ENCODE measurements around the gene PPP1R1B.

Gene PPP1R1B

GRCh38 chr17:39678340-39679116 is 51.8 kb downstream of the PPP1R1B start:
- no peaks in the 10 kb centered on the region for H3K9me3 ChIP-seq (ENCODE audit: insufficient read depth, low read depth, low read length)
- H3K36me3 ChIP-seq (ENCODE audit: insufficient read depth, low read length): no peaks in the 10 kb centered on the region
- peak overlapping the region; percentile 72 for H3K9ac ChIP-seq (ENCODE audit: low read depth, low read length, poor library complexity, severe bottlenecking)
- no peak overlapping the region for H3K4me3 ChIP-seq (ENCODE audit: low read length, poor library complexity, severe bottlenecking)
- H3K4me2 ChIP-seq (ENCODE audit: low read depth, low read length, poor library complexity, severe bottlenecking): peak overlapping the region; percentile 64
- no peaks in the 10 kb centered on the region for H3F3A ChIP-seq (ENCODE audit: low read depth)
- TF ChIP-seq CTCF (conservative IDR thresholded peaks at IDR 0.05; ENCODE audit: low read length) (no peak; the same call in none of the 2 replicates), EZH2phosphoT487 (IDR thresholded peaks at IDR 0.05; ENCODE audit: borderline replicate concordance) (no peak)
- peaks cover 22% of the 10 kb centered on the region for H3K4me1 ChIP-seq (ENCODE audit: insufficient read depth, low read length, poor library complexity, severe bottlenecking)
- H3K9me2 ChIP-seq (replicated peaks; ENCODE audit: low read depth, low read length): no peaks in the 10 kb centered on the region
- H3K79me2 ChIP-seq (ENCODE audit: insufficient read depth, low read length): no peaks in the 10 kb centered on the region
- no peaks in the 10 kb centered on the region for H4K20me1 ChIP-seq (ENCODE audit: insufficient read depth, low read length, poor library complexity, severe bottlenecking)
- H3K27me3 ChIP-seq (ENCODE audit: insufficient read depth, low read length, poor library complexity, severe bottlenecking): no peaks in the 10 kb centered on the region
- no peak overlapping the region for H2AFZ ChIP-seq (ENCODE audit: low read length)

GRCh38 chr17:39679521-39680192 is 52.9 kb downstream of the PPP1R1B start:
- Histone ChIP-seq H3F3A (ENCODE audit: low read depth) (no peaks in the 10 kb centered on the region), H3K36me3 (ENCODE audit: insufficient read depth, low read length) (no peaks in the 10 kb centered on the region), H3K4me3 (ENCODE audit: low read length, poor library complexity, severe bottlenecking) (peak overlapping the region; percentile 48), H2AFZ (ENCODE audit: low read length) (peak overlapping the region; percentile 73), H3K4me1 (ENCODE audit: insufficient read depth, low read length, poor library complexity, severe bottlenecking) (peaks cover 22% of the 10 kb centered on the region), H3K27me3 (ENCODE audit: insufficient read depth, low read length, poor library complexity, severe bottlenecking) (no peaks in the 10 kb centered on the region), H3K9me3 (ENCODE audit: insufficient read depth, low read depth, low read length) (no peaks in the 10 kb centered on the region), H3K9me2 (replicated peaks; ENCODE audit: low read depth, low read length) (no peaks in the 10 kb centered on the region), H4K20me1 (ENCODE audit: insufficient read depth, low read length, poor library complexity, severe bottlenecking) (no peaks in the 10 kb centered on the region), H3K9ac (ENCODE audit: low read depth, low read length, poor library complexity, severe bottlenecking) (peak overlapping the region; percentile 72), H3K79me2 (ENCODE audit: insufficient read depth, low read length) (no peaks in the 10 kb centered on the region), H3K4me2 (ENCODE audit: low read depth, low read length, poor library complexity, severe bottlenecking) (peak overlapping the region; percentile 64)
- TF ChIP-seq EZH2phosphoT487 (IDR thresholded peaks at IDR 0.05; ENCODE audit: borderline replicate concordance): no peak
- TF ChIP-seq CTCF (conservative IDR thresholded peaks at IDR 0.05; ENCODE audit: low read length): no peak

- TF ChIP-seq EZH2phosphoT487 (IDR thresholded peaks at IDR 0.05; ENCODE audit: borderline replicate concordance): no peak
- no peak for TF ChIP-seq CTCF (conservative IDR thresholded peaks at IDR 0.05; ENCODE audit: low read length)
- Histone ChIP-seq H3K27me3 (ENCODE audit: insufficient read depth, low read length, poor library complexity, severe bottlenecking) (no peaks in the 10 kb centered on the region), H3K4me1 (ENCODE audit: insufficient read depth, low read length, poor library complexity, severe bottlenecking) (peaks cover 35% of the 10 kb centered on the region), H3K4me2 (ENCODE audit: low read depth, low read length, poor library complexity, severe bottlenecking) (no peak overlapping the region), H4K20me1 (ENCODE audit: insufficient read depth, low read length, poor library complexity, severe bottlenecking) (no peaks in the 10 kb centered on the region), H3K9me2 (replicated peaks; ENCODE audit: low read depth, low read length) (no peaks in the 10 kb centered on the region), H3F3A (ENCODE audit: low read depth) (peaks cover 4% of the 10 kb centered on the region; the same call in 1 of the 2 replicates), H2AFZ (ENCODE audit: low read length) (no peak overlapping the region), H3K4me3 (ENCODE audit: low read length, poor library complexity, severe bottlenecking) (no peak overlapping the region), H3K9ac (ENCODE audit: low read depth, low read length, poor library complexity, severe bottlenecking) (no peak overlapping the region), H3K9me3 (ENCODE audit: insufficient read depth, low read depth, low read length) (no peaks in the 10 kb centered on the region), H3K79me2 (ENCODE audit: insufficient read depth, low read length) (no peaks in the 10 kb centered on the region), H3K36me3 (ENCODE audit: insufficient read depth, low read length) (no peaks in the 10 kb centered on the region)
Observed at GRCh38 chr17:39683295-39683939, 56.7 kb downstream of the PPP1R1B start.

Data from Loucy (cell line).